ENCODE data around the gene MAD2L2.

MAD2L2 gene

GRCh38 chr1:11626551-11626950 is 54.4 kb downstream of the MAD2L2 start:
- peak; percentile 17 for DNase-seq

All from NCI-H82 (cell line).